T-helper 1 cell treated with Interleukin-12 subunit alpha and Interleukin-12 subunit beta and Interleukin-4 antibody, amounts not matched to agents 30 μg/mL and 1 μg/mL, for 36 hours (primary cell): ENCODE measurements around the gene SUN1.
"Not testable (repeated sequence)": the region's sequence is repeated elsewhere in the genome, so short reads cannot be mapped to it uniquely, and the experiment has no call there.

Experiments
- H3K27ac Mint-ChIP-seq: one replicate; pipeline ENCODE4 v1.8.0; 2021; ENCODE audit warnings: mild to moderate bottlenecking, mixed read lengths
- H3K27me3 Mint-ChIP-seq: one replicate; pipeline ENCODE4 v1.8.0; 2021; ENCODE audit warnings: low read depth, mixed read lengths
- H3K36me3 Mint-ChIP-seq: one replicate; pipeline ENCODE4 v1.8.0; 2021; ENCODE audit warnings: low read depth, mixed read lengths
- H3K4me1 Mint-ChIP-seq: one replicate; pipeline ENCODE4 v1.8.0; 2021; ENCODE audit warnings: low read depth, mixed read lengths
- H3K4me3 Mint-ChIP-seq: one replicate; pipeline ENCODE4 v1.8.0; 2021; ENCODE audit warnings: mild to moderate bottlenecking, moderate library complexity, mixed read lengths
- H3K9me3 Mint-ChIP-seq: one replicate; pipeline ENCODE4 v1.8.0; 2021; ENCODE audit warnings: mixed read lengths

The SUN1 gene

DNA sequence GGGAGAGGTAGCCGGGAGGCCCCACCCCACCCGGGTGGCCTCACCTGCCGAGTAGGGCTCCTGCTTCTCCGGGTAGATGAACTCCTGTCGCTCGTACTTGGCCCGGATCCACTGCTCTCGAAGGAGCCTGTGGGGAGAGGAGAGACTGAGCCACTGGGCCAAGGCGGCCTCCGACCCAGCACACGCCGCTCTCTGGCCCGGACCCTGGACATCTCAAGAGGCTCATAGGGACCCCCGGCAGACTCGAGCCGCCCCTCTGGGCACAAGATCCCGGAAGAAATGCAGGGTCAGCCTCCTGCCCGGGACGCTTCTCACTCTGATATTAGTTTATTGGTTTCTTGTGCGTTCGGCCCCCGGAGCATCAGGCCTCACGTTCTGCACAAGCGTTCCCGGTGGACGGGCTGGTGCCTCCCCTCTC is 87.7 kb downstream of the SUN1 start:
- Mint-ChIP-seq H3K9me3 (no peaks in the 10 kb centered on the region), H3K36me3 (peaks cover 2% of the 10 kb centered on the region), H3K4me1 (peaks cover 18% of the 10 kb centered on the region), H3K27ac (no peak overlapping the region), H3K27me3 (no peaks in the 10 kb centered on the region), H3K4me3 (no peak overlapping the region)

DNA sequence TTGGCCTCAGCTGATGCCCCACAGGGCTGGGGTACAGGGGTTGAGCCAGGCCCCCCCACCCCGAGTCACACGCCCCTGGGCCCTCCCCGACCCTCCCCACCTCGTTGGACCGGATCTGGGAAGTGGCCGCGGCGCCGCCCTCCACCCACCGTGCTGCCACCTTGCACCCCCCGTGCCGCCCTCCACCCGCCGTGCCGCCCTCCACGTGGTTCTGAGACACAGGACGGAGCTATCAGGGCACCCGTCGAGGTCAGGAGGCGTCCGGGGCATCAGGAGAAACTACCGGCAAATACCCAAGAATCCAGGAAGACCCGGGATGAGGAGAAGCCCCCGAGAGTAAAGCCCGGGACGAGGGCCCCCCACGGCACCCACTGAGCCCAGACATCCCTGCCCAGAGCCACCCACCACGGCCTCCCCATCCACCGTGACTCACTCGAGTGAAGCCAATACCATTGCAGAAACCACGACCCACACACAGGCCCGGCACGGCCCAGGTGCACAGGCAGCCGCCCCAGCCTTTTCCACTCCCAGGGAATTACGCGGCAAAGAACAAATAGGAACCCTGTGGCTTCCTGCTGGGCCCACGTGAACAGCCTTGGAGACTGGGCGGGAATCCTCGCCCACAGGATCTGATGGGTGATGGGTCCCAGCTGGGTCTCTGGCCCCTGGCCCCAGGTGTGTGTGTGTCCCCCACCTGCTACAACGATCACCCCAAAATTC is 88.2 kb downstream of the SUN1 start:
- Mint-ChIP-seq H3K9me3 (no peaks in the 10 kb centered on the region), H3K27me3 (no peaks in the 10 kb centered on the region), H3K4me3 (no peak overlapping the region), H3K4me1 (peaks cover 18% of the 10 kb centered on the region), H3K36me3 (peaks cover 2% of the 10 kb centered on the region), H3K27ac (peak overlapping the region; percentile 62)

DNA sequence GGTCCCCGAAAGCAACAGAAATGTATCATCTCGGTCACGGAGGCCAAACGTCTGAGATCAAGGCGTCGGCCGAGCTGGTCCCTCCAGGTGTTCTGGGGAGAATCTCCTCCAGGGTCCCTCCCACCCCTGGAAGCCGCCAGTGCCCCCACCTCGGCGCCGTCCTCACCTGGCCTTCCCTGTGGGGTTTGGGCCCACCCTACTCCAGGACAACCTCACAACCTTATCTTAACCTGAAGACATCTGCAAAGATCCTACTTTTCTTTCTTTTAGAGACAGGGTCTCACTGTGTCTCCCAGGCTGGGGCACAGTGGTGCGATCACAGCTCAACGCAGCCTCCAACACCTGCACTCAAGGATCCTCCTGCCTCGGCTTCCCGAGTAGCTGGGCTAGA is 88.8 kb downstream of the SUN1 start:
- H3K27me3 Mint-ChIP-seq: no peaks in the 10 kb centered on the region
- peaks cover 18% of the 10 kb centered on the region for H3K4me1 Mint-ChIP-seq
- H3K36me3 Mint-ChIP-seq: peaks cover 2% of the 10 kb centered on the region
- H3K4me3 Mint-ChIP-seq: no peak overlapping the region
- H3K27ac Mint-ChIP-seq: peak overlapping the region; percentile 62
- H3K9me3 Mint-ChIP-seq: no peaks in the 10 kb centered on the region

DNA sequence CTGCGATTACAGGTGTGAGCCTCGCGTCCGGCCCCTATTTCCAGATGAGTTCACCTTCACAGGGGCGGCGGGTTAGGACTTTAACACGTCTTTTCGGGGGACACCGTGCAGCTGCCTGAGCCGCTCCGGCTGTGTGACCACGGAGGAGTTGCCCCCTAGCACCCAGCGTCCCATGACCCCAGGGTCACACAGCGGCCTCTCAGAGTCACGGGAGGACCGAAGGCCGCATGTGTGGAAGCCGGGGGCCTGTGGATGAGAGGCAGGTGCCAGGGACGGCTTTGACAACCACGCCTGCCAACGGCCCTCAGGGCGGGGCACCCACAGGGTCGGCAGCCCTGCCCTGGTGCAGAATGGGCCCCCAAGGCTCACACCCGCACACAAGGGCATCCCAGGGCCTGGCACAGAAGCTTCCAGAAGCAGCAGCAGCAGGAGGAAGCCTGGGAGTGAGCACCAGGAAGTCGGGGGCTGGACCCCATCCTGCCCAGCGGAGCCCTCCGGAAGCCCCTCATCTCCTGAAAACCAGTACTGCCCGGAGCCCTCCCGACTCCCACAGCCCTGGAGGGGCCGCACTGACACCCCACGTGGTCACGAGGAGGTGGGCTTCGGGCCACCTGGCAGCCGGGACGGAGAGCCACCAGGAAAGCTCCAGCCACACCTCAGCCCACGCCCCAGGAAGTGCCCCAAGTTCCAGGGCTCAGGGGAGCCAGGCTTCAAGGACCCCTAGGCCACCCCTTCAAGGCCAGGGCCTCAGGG is 89.5 kb downstream of the SUN1 start:
- Mint-ChIP-seq H3K27ac (peak overlapping the region; percentile 62), H3K9me3 (no peaks in the 10 kb centered on the region), H3K36me3 (peaks cover 2% of the 10 kb centered on the region), H3K4me3 (no peak overlapping the region), H3K27me3 (no peaks in the 10 kb centered on the region), H3K4me1 (peaks cover 18% of the 10 kb centered on the region)

DNA sequence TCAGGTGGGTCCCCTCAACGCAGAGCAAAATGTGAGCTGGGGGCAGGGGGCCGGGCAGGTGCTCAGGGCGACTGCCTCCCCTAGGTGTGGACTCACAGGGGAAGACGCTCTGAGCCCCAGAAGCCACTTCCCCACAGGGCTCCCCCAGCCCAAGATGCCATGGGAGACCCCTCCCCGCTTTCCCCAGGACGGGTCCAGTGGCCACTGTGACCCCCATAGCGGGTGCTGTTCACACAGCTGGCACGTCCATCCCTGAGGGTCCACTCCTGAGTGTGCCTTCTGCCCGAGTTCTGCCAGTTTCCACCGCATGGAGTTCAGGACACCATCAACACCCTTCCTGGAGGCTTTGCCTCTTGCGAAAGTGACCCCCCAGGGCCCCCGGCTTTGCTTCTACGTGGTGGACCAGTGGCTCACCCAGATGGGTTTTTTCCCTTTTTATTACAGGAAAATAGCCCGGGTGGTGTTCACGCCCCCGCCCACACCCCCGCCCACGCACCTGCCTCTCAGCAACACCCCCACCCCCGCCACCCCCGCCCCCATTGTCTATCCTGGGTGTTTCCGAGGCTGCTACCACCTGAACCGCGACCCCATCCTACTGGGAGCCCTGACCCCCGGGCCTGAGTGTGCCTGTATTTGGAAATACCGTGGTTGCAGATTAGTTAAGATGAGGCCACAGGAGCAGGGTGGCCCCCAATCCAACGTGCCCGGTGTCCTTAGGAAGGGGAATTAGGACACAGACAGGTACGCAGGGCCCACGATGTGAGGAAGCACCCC is 90.2 kb downstream of the SUN1 start:
- Mint-ChIP-seq H3K4me3 (peak overlapping the region; percentile 77), H3K9me3 (no peaks in the 10 kb centered on the region), H3K36me3 (peaks cover 2% of the 10 kb centered on the region), H3K4me1 (peaks cover 18% of the 10 kb centered on the region), H3K27me3 (no peaks in the 10 kb centered on the region), H3K27ac (peak overlapping the region; percentile 87)

DNA sequence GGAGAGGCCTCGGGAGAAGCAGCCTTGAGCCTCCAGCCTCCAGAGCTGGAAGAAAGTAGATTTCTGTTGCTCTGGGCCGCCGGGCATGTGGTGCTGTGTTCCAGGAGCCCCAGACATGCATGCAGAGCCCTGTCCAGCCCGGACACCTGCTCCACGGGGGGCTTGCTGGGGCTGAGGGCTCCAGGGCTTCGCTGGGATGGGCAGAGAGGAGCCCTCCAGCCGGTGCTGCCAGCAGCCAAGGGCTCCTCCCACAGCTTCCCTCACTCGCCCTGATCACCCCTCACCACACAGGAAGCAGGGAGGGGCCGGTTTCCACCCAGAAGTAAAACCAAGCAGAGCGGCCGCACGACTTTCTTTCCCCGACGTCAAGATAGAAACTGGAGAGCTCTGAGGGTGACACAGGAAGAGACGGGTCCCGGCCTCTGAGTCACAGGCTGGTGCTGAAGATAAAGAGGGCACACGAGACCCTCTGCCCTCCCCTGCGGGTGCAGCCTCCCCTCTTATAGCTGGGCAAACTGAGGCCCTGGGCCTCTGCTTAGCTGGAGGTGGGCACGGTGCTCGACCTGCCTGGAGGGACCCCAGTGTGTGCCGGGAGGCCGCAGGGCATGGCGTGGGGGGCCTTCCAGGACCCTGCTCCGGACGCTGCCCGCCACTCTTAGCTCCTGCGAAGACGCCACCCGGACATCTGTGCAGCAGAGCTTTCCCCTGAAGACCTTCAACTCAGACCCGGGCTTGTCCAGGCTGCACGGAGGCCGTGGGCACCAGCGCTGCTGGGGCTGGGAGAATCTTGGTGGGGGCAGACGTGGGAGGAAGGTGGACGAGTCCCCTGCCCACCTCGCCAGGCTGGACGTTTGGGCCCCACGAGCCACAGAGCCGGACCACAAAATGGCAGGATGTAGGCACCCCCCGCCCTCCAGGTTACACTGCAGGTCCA is 91.1 kb downstream of the SUN1 start:
- Mint-ChIP-seq H3K9me3 (no peaks in the 10 kb centered on the region), H3K27me3 (no peaks in the 10 kb centered on the region), H3K36me3 (peaks cover 2% of the 10 kb centered on the region), H3K27ac (peak overlapping the region; percentile 87), H3K4me1 (peaks cover 18% of the 10 kb centered on the region), H3K4me3 (peak overlapping the region; percentile 77)

DNA sequence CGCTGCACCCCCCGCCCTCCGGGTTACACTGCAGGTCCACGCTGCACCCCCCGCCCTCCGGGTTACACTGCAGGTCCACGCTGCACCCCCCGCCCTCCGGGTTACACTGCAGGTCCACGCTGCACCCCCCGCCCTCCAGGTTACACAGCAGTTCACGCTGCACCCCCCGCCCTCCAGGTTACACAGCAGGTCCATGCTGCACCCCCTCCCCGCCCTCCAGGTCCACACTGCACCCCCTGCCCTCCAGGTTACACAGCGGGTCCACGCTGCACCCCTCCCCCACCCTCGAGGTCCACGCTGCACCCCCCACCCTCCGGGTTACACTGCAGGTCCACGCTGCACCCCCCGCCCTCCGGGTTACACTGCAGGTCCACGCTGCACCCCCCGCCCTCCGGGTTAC is 91.8 kb downstream of the SUN1 start:
- H3K4me3 Mint-ChIP-seq, H3K9me3 Mint-ChIP-seq, H3K36me3 Mint-ChIP-seq, H3K27me3 Mint-ChIP-seq, H3K27ac Mint-ChIP-seq: not testable (repeated sequence)
- peaks cover 18% of the 10 kb centered on the region for H3K4me1 Mint-ChIP-seq
